Ishikawa (cell line): ENCODE measurements around the gene HNRNPA1.

Experiments
- TF ChIP-seq, protein P1 (sequence below): IDR thresholded peaks from 2 replicates; pipeline ENCODE4 v1.6.1; 2012
- TF ChIP-seq, protein P2 (sequence below): IDR thresholded peaks from 2 replicates; pipeline ENCODE4 v1.6.1; 2012; ENCODE audit warnings: low read depth, mild to moderate bottlenecking

DNA sequence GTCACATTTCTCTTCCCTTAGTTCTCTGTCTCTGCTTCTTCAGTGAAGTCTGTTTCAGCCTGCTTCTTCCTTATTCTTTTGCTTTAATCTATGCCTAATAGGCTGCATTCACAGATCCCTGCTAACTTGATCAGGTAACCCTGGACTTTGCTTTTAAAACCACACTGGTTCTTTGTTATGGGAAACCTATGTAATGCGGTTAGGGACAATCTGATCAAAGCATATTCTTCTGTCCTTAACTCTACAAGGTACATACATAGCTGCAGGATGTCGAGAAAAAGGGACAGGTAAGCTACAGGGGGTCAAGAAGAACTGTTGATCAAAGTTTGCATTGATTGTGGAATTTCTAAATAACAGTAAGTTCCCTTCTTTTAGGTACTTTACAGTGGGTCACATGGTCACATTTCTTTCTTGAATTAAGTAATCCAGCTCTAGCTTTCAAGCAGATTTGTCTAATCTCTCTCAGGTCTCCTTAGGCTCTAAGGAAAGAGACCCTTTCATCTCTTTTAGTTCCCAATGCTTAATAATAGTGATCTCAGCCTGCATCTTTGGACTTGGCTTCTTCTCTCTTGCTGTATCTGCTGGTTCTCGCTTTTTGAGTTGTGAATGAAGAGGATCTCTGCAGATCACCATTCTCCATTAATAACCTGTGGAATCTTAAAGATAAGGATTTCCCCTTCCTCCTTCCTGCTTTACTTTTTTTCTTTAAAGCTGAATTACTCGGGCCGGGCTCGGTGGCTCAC, 48.2 kb downstream of the HNRNPA1 start:
- TF ChIP-seq, protein P1, sequence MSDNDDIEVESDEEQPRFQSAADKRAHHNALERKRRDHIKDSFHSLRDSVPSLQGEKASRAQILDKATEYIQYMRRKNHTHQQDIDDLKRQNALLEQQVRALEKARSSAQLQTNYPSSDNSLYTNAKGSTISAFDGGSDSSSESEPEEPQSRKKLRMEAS, result no peak
- TF ChIP-seq, protein P2, sequence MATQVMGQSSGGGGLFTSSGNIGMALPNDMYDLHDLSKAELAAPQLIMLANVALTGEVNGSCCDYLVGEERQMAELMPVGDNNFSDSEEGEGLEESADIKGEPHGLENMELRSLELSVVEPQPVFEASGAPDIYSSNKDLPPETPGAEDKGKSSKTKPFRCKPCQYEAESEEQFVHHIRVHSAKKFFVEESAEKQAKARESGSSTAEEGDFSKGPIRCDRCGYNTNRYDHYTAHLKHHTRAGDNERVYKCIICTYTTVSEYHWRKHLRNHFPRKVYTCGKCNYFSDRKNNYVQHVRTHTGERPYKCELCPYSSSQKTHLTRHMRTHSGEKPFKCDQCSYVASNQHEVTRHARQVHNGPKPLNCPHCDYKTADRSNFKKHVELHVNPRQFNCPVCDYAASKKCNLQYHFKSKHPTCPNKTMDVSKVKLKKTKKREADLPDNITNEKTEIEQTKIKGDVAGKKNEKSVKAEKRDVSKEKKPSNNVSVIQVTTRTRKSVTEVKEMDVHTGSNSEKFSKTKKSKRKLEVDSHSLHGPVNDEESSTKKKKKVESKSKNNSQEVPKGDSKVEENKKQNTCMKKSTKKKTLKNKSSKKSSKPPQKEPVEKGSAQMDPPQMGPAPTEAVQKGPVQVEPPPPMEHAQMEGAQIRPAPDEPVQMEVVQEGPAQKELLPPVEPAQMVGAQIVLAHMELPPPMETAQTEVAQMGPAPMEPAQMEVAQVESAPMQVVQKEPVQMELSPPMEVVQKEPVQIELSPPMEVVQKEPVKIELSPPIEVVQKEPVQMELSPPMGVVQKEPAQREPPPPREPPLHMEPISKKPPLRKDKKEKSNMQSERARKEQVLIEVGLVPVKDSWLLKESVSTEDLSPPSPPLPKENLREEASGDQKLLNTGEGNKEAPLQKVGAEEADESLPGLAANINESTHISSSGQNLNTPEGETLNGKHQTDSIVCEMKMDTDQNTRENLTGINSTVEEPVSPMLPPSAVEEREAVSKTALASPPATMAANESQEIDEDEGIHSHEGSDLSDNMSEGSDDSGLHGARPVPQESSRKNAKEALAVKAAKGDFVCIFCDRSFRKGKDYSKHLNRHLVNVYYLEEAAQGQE, result no peak
